Esophagus muscularis mucosa (tissue), 4 donors: ENCODE results near the gene TOP2A.

Source experiments
- CTCF ChIP-seq, 3 experiments: fragments of 200-600 bp in 2 of 3; fragments of 450-650 bp in 1 of 3; sonication (generic) in 2 of 3; IDR thresholded peaks; one replicate each; pipeline ENCODE4 v1.5.1; 2017 to 2019; ENCODE audit warnings: antibody characterized with exemption in 3 of 3, mild to moderate bottlenecking in 2 of 3, moderate library complexity in 1 of 3
- EP300 ChIP-seq: sonication (generic); formaldehyde crosslinking; IDR thresholded peaks from one replicate; pipeline ENCODE4 v1.6.1; 2017; ENCODE audit warnings: antibody characterized with exemption
- POLR2A ChIP-seq: fragments of 450-650 bp; IDR thresholded peaks from one replicate; pipeline ENCODE4 v1.6.1; 2017; ENCODE audit warnings: antibody characterized with exemption, moderate library complexity, mild to moderate bottlenecking, low read depth
- POLR2AphosphoS5 ChIP-seq, 2 donors: sonication (generic); formaldehyde crosslinking; IDR thresholded peaks; one replicate each; pipeline ENCODE4 v1.6.1; 2017; ENCODE audit warnings: antibody characterized with exemption in 2 of 2

- TF ChIP-seq CTCF (IDR thresholded peaks at IDR 0.05) = no peak
- no peak for TF ChIP-seq POLR2A
- TF ChIP-seq EP300 = no peak
- no peak for TF ChIP-seq POLR2AphosphoS5 (IDR thresholded peaks at IDR 0.05)
Measured at GRCh38 chr17:40361063-40361924, 56.4 kb downstream of the TOP2A start.
